ENCODE data around the gene OR8U1.
A peak's percentile ranks its signal among the peaks of the same experiment; 100 is the strongest.

OR8U1 gene
- 0 reads per million in 2 donors for total RNA-seq

- no peak for DNase-seq
These were observed at the start of gene OR8U1 for GRCh38 chr11:56375324-56375723. TSS of gene OR8U1 (plus strand) at chr11:56375624. CDS start at chr11:56375624, 0 bp downstream.

GRCh38 chr11:56331861-56332491 lies 43.4 kb upstream of the OR8U1 start:
- DNase-seq = peak; percentile 6

GRCh38 chr11:56333156-56333555 lies 42.3 kb upstream of the OR8U1 start:
- DNase-seq = no peak

GRCh38 chr11:56340289-56340688 lies 35.1 kb upstream of the OR8U1 start:
- no peak for DNase-seq

GRCh38 chr11:56345739-56346138 lies 29.7 kb upstream of the OR8U1 start, which contains the start of gene OR8K1:
TSS of gene OR8K1 (plus strand) at chr11:56346039. CDS start at chr11:56346039, 0 bp downstream.
- DNase-seq = no peak

- DNase-seq = no peak
These were observed 21.4 kb upstream of the OR8U1 start, which contains the start of gene OR8J1 for GRCh38 chr11:56353991-56354390. TSS of gene OR8J1 (plus strand) at chr11:56354291. CDS start at chr11:56360247, 5,956 bp downstream.

- no peak for DNase-seq
These were observed 4.7 kb downstream of the OR8U1 start for GRCh38 chr11:56380120-56380519.

GRCh38 chr11:56394381-56394780 lies 19.0 kb downstream of the OR8U1 start:
- DNase-seq = no peak

- no peak for DNase-seq
These were observed 20.6 kb downstream of the OR8U1 start for GRCh38 chr11:56396047-56396446.

GRCh38 chr11:56401858-56402461 lies 26.5 kb downstream of the OR8U1 start:
- peak; percentile 5 for DNase-seq

- DNase-seq = no peak
These were observed 29.0 kb downstream of the OR8U1 start for GRCh38 chr11:56404393-56404792.

GRCh38 chr11:56410801-56411200 lies 35.4 kb downstream of the OR8U1 start:
- DNase-seq = no peak

- no peak for DNase-seq
These were observed 37.0 kb downstream of the OR8U1 start, which contains the start of gene OR5AL1 for GRCh38 chr11:56412396-56412795. TSS of gene OR5AL1 (plus strand) at chr11:56412696.

Data from activated gamma-delta T cell (primary cell).